ENCODE results near the gene SGTA.

- no peak for TF ChIP-seq ZNF274 (IDR thresholded peaks at IDR 0.05; ENCODE audit: low read depth, low read length)
- no peak for TF ChIP-seq POLR2A (IDR thresholded peaks at IDR 0.05; ENCODE audit: borderline replicate concordance, extremely low read depth, insufficient read depth, insufficient read length)
- TF ChIP-seq EZH2 (IDR thresholded peaks at IDR 0.05), result no peak
Observed at GRCh38 chr19:2726160-2726855, 56.8 kb downstream of the SGTA start.

Measured in HCT116 (cell line).